GM23338 (cell line): ENCODE measurements around the gene MSL2.

Source experiments
- CREB1 ChIP-seq: fragments of 250-450 bp; sonication (Bioruptor Pico); IDR thresholded peaks from 2 replicates; pipeline ENCODE4 v1.5.0; 2020; ENCODE audit warnings: low read depth, mild to moderate bottlenecking, moderate library complexity
- CTCF ChIP-seq, 2 experiments: fragments of 200-600 bp in 1 of 2; sonication (generic) in 1 of 2; conservative IDR thresholded peaks; 2 replicates each; pipeline versions ENCODE4 v1.5.1 to v1.6.1; 2016 to 2017; ENCODE audit warnings: antibody characterized with exemption in 2 of 2, low read depth in 2 of 2, mild to moderate bottlenecking in 2 of 2, moderate library complexity in 1 of 2
- EZH2 ChIP-seq: fragments of 200-600 bp; sonication (generic); IDR thresholded peaks from one replicate; pipeline ENCODE4 v1.8.0; 2017; ENCODE audit warnings: antibody characterized with exemption, mild to moderate bottlenecking, low read depth; ENCODE audit not compliant: unreplicated experiment
- EZH2phosphoT487 ChIP-seq: fragments of 200-600 bp; sonication (generic); IDR thresholded peaks from one replicate; pipeline ENCODE4 v1.8.1; 2018; ENCODE audit warnings: antibody characterized with exemption; ENCODE audit not compliant: unreplicated experiment
- JUNB ChIP-seq: IDR thresholded peaks from one replicate; pipeline ENCODE4 v1.6.1; 2016; ENCODE audit warnings: antibody characterized with exemption; ENCODE audit not compliant: unreplicated experiment
- POLR2AphosphoS5 ChIP-seq: IDR thresholded peaks from 2 replicates; pipeline ENCODE4 v1.6.1; 2016; ENCODE audit warnings: antibody characterized with exemption, low read depth
- REST ChIP-seq: IDR thresholded peaks from one replicate; pipeline ENCODE4 v1.6.1; 2018; ENCODE audit warnings: antibody characterized with exemption; ENCODE audit not compliant: unreplicated experiment
- STAT1 ChIP-seq: IDR thresholded peaks from one replicate; pipeline ENCODE4 v1.6.1; 2016; ENCODE audit warnings: antibody characterized with exemption; ENCODE audit not compliant: unreplicated experiment
- ZNF114 ChIP-seq: fragments of 250-450 bp; sonication (Bioruptor Pico); IDR thresholded peaks from 2 replicates; pipeline ENCODE4 v1.5.0; 2020; ENCODE audit warnings: mild to moderate bottlenecking, moderate library complexity
- TF ChIP-seq, protein P1 (sequence below): IDR thresholded peaks from 2 replicates; pipeline ENCODE4 v1.6.1; 2016; ENCODE audit warnings: antibody characterized with exemption
- TF ChIP-seq, protein P2 (sequence below): fragments of 250-450 bp; sonication (Bioruptor Pico); IDR thresholded peaks from 2 replicates; pipeline ENCODE4 v1.5.0; 2020; ENCODE audit warnings: mild to moderate bottlenecking, moderate library complexity

DNA sequence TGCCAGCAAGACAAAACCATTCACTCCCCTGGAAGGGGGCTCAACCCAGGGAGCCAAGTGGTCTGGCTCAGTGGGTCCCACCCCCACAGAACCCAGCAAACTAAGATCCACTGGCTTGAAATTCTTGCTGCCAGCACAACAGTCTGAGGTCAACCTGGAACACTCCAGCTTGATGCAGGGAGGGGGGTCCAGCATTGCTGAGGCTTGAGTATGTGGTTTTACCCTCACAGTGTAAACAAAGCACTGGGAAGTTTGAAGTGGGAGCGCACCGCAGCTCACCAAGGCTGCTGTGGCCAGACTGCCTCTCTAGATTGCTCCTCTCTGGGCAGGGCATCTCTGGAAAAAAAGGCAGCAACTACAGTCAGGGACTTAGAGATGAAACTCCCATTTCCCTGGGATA, 81.7 kb downstream of the MSL2 start:
- TF ChIP-seq CTCF (conservative IDR thresholded peaks at IDR 0.05; ENCODE audit: low read depth in 2 of 2) (no peak), EZH2phosphoT487 (no peak), JUNB (no peak), POLR2AphosphoS5 (no peak), EZH2 (no peak), REST (no peak), CREB1 (CRISPR knock-in tag) (no peak), STAT1 (no peak), ZNF114 (CRISPR knock-in tag) (no peak)
- TF ChIP-seq, protein P1, sequence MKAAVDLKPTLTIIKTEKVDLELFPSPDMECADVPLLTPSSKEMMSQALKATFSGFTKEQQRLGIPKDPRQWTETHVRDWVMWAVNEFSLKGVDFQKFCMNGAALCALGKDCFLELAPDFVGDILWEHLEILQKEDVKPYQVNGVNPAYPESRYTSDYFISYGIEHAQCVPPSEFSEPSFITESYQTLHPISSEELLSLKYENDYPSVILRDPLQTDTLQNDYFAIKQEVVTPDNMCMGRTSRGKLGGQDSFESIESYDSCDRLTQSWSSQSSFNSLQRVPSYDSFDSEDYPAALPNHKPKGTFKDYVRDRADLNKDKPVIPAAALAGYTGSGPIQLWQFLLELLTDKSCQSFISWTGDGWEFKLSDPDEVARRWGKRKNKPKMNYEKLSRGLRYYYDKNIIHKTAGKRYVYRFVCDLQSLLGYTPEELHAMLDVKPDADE = no peak
- TF ChIP-seq, protein P2, sequence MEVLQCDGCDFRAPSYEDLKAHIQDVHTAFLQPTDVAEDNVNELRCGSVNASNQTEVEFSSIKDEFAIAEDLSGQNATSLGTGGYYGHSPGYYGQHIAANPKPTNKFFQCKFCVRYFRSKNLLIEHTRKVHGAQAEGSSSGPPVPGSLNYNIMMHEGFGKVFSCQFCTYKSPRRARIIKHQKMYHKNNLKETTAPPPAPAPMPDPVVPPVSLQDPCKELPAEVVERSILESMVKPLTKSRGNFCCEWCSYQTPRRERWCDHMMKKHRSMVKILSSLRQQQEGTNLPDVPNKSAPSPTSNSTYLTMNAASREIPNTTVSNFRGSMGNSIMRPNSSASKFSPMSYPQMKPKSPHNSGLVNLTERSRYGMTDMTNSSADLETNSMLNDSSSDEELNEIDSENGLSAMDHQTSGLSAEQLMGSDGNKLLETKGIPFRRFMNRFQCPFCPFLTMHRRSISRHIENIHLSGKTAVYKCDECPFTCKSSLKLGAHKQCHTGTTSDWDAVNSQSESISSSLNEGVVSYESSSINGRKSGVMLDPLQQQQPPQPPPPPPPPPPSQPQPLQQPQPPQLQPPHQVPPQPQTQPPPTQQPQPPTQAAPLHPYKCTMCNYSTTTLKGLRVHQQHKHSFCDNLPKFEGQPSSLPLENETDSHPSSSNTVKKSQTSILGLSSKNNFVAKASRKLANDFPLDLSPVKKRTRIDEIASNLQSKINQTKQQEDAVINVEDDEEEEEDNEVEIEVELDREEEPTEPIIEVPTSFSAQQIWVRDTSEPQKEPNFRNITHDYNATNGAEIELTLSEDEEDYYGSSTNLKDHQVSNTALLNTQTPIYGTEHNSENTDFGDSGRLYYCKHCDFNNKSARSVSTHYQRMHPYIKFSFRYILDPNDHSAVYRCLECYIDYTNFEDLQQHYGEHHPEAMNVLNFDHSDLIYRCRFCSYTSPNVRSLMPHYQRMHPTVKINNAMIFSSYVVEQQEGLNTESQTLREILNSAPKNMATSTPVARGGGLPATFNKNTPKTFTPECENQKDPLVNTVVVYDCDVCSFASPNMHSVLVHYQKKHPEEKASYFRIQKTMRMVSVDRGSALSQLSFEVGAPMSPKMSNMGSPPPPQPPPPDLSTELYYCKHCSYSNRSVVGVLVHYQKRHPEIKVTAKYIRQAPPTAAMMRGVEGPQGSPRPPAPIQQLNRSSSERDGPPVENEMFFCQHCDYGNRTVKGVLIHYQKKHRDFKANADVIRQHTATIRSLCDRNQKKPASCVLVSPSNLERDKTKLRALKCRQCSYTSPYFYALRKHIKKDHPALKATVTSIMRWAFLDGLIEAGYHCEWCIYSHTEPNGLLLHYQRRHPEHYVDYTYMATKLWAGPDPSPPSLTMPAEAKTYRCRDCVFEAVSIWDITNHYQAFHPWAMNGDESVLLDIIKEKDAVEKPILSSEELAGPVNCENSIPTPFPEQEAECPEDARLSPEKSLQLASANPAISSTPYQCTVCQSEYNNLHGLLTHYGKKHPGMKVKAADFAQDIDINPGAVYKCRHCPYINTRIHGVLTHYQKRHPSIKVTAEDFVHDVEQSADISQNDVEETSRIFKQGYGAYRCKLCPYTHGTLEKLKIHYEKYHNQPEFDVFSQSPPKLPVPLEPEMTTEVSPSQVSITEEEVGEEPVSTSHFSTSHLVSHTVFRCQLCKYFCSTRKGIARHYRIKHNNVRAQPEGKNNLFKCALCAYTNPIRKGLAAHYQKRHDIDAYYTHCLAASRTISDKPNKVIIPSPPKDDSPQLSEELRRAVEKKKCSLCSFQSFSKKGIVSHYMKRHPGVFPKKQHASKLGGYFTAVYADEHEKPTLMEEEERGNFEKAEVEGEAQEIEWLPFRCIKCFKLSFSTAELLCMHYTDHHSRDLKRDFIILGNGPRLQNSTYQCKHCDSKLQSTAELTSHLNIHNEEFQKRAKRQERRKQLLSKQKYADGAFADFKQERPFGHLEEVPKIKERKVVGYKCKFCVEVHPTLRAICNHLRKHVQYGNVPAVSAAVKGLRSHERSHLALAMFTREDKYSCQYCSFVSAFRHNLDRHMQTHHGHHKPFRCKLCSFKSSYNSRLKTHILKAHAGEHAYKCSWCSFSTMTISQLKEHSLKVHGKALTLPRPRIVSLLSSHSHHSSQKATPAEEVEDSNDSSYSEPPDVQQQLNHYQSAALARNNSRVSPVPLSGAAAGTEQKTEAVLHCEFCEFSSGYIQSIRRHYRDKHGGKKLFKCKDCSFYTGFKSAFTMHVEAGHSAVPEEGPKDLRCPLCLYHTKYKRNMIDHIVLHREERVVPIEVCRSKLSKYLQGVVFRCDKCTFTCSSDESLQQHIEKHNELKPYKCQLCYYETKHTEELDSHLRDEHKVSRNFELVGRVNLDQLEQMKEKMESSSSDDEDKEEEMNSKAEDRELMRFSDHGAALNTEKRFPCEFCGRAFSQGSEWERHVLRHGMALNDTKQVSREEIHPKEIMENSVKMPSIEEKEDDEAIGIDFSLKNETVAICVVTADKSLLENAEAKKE (CRISPR knock-in tag) = no peak
